A204.1 (cell line): ENCODE results near the gene GRID1.

Experiments used
- FAIRE-seq: peaks from 2 replicates; lab custom pipeline; 2012; peaks lifted over from hg19 to GRCh38; lab: Jason Lieb, UNC

GRID1 gene

GRCh38 chr10:86226016-86226415, 140.6 kb downstream of the GRID1 start:
- FAIRE-seq: no peak

GRCh38 chr10:86225103-86225782, 141.4 kb downstream of the GRID1 start:
- no peak for FAIRE-seq

GRCh38 chr10:86224354-86225102, 142.1 kb downstream of the GRID1 start:
- FAIRE-seq: no peak

GRCh38 chr10:86223256-86223655, 143.3 kb downstream of the GRID1 start:
- no peak for FAIRE-seq

GRCh38 chr10:86222687-86223086, 143.9 kb downstream of the GRID1 start:
- FAIRE-seq: no peak

GRCh38 chr10:86222336-86222650, 144.3 kb downstream of the GRID1 start:
- no peak for FAIRE-seq

- FAIRE-seq: no peak
Observed at GRCh38 chr10:86221442-86222335, 144.9 kb downstream of the GRID1 start.

GRCh38 chr10:86220626-86221025, 146.0 kb downstream of the GRID1 start:
- FAIRE-seq: no peak

GRCh38 chr10:86219271-86219670, 147.3 kb downstream of the GRID1 start:
- FAIRE-seq: no peak

GRCh38 chr10:86218842-86219241, 147.8 kb downstream of the GRID1 start:
- no peak for FAIRE-seq

GRCh38 chr10:86218160-86218559, 148.4 kb downstream of the GRID1 start:
- FAIRE-seq: no peak

- FAIRE-seq: no peak
Observed at GRCh38 chr10:86217371-86218080, 149.1 kb downstream of the GRID1 start.

- FAIRE-seq: no peak
Observed at GRCh38 chr10:86216886-86217285, 149.7 kb downstream of the GRID1 start.

- no peak for FAIRE-seq
Observed at GRCh38 chr10:86215712-86216111, 150.9 kb downstream of the GRID1 start.

GRCh38 chr10:86215046-86215445, 151.5 kb downstream of the GRID1 start:
- FAIRE-seq: no peak

GRCh38 chr10:86213148-86213547, 153.4 kb downstream of the GRID1 start:
- no peak for FAIRE-seq

- no peak for FAIRE-seq
Observed at GRCh38 chr10:86212391-86212700, 154.2 kb downstream of the GRID1 start.

- no peak for FAIRE-seq
Observed at GRCh38 chr10:86211691-86212390, 154.8 kb downstream of the GRID1 start.

GRCh38 chr10:86210416-86210815, 156.2 kb downstream of the GRID1 start:
- FAIRE-seq: no peak

GRCh38 chr10:86209726-86210125, 156.9 kb downstream of the GRID1 start:
- no peak for FAIRE-seq

- FAIRE-seq: no peak
Observed at GRCh38 chr10:86207226-86207625, 159.4 kb downstream of the GRID1 start.

GRCh38 chr10:86206240-86206579, 160.4 kb downstream of the GRID1 start:
- no peak for FAIRE-seq
